CD14-positive monocyte (primary cell): ENCODE measurements around the gene PPIE. TPM values are rescaled to one million over a fixed set of nuclear protein-coding genes. Genes with fewer than 3 reads are reported as not detected.

Source experiments
- DNase-seq, 3 donors: peaks; one replicate each; pipeline ENCODE4 v3.0.0-alpha.2; 2011 to 2022
- H2AFZ ChIP-seq: 2 replicates; pipeline ENCODE4 v1.6.0; 2012; ENCODE audit warnings: mild to moderate bottlenecking, low read depth, low read length, inconsistent platforms; ENCODE audit not compliant: insufficient read depth, poor library complexity, severe bottlenecking
- H3K27ac ChIP-seq, 2 donors: 1 replicate in 1 of 2; 2 replicates in 1 of 2; pipeline ENCODE4 v1.5.1; 2012 to 2013; ENCODE audit warnings: low read length in 2 of 2, control low read depth in 1 of 2, inconsistent platforms in 1 of 2, low read depth in 1 of 2, mild to moderate bottlenecking in 1 of 2
- H3K27me3 ChIP-seq, 2 donors: one replicate each; pipeline versions ENCODE4 v1.6.0 to v1.6.1; 2011 to 2013; ENCODE audit warnings: low read length in 2 of 2; ENCODE audit not compliant: control insufficient read depth in 2 of 2, insufficient read depth in 2 of 2
- H3K36me3 ChIP-seq, 2 donors: replicated peaks in 1 of 2; 1 replicate in 1 of 2; 2 replicates in 1 of 2; pipeline versions ENCODE4 v1.5.1 to v1.6.1; 2012 to 2013; ENCODE audit warnings: low read length in 2 of 2, control low read depth in 1 of 2, inconsistent platforms in 1 of 2, mild to moderate bottlenecking in 1 of 2; ENCODE audit not compliant: insufficient read depth in 2 of 2, control insufficient read depth in 1 of 2
- H3K4me1 ChIP-seq, 2 donors: 1 replicate in 1 of 2; 2 replicates in 1 of 2; pipeline versions ENCODE4 v1.5.1 to v1.6.1; 2012 to 2013; ENCODE audit warnings: low read length in 2 of 2, control low read depth in 1 of 2, inconsistent platforms in 1 of 2, mild to moderate bottlenecking in 1 of 2, moderate library complexity in 1 of 2; ENCODE audit not compliant: insufficient read depth in 2 of 2, control insufficient read depth in 1 of 2
- H3K4me2 ChIP-seq: replicated peaks from 2 replicates; pipeline ENCODE3; 2012; ENCODE audit warnings: low read length, moderate library complexity, mild to moderate bottlenecking; ENCODE audit not compliant: poor library complexity, severe bottlenecking; ENCODE audit errors: extremely low read depth
- H3K4me3 ChIP-seq, 3 experiments: fragments of 200-600 bp in 1 of 3; sonication (generic) in 1 of 3; replicated peaks in 1 of 3; 1 replicate in 2 of 3; 2 replicates in 1 of 3; pipeline ENCODE4 v1.5.1; 2011 to 2013; ENCODE audit warnings: low read length in 3 of 3, mild to moderate bottlenecking in 3 of 3, control low read depth in 2 of 3, low read depth in 2 of 3, inconsistent platforms in 1 of 3, moderate library complexity in 1 of 3
- H3K79me2 ChIP-seq: 2 replicates; pipeline ENCODE4 v1.6.0; 2012; ENCODE audit warnings: mild to moderate bottlenecking, control low read depth, inconsistent platforms, low read length, moderate library complexity; ENCODE audit not compliant: insufficient read depth
- H3K9ac ChIP-seq: 2 replicates; pipeline ENCODE4 v1.6.0; 2017; ENCODE audit warnings: low read length, mild to moderate bottlenecking; ENCODE audit not compliant: insufficient read depth, poor library complexity, severe bottlenecking
- H3K9me3 ChIP-seq, 2 donors: replicated peaks in 1 of 2; 1 replicate in 1 of 2; 2 replicates in 1 of 2; pipeline versions ENCODE4 v1.5.1 to v1.6.1; 2012 to 2013; ENCODE audit warnings: low read length in 2 of 2, control low read depth in 1 of 2; ENCODE audit not compliant: control insufficient read depth in 1 of 2, insufficient read depth in 1 of 2
- H4K20me1 ChIP-seq: 2 replicates; pipeline ENCODE4 v1.6.0; 2012; ENCODE audit warnings: mild to moderate bottlenecking, low read length, control low read depth, moderate library complexity; ENCODE audit not compliant: insufficient read depth
- H3K27ac Mint-ChIP-seq, 7 donors: one replicate each; pipeline ENCODE4 v1.8.0; 2020; ENCODE audit warnings: mild to moderate bottlenecking in 7 of 7, mixed read lengths in 7 of 7, moderate library complexity in 6 of 7, inconsistent platforms in 2 of 7
- H3K27me3 Mint-ChIP-seq, 3 donors: one replicate each; pipeline ENCODE4 v1.8.0; 2021 to 2022; ENCODE audit warnings: low read depth in 3 of 3, mild to moderate bottlenecking in 3 of 3, mixed read lengths in 3 of 3, moderate library complexity in 3 of 3, inconsistent platforms in 1 of 3
- H3K36me3 Mint-ChIP-seq, 2 donors: one replicate each; pipeline ENCODE4 v1.8.0; 2020; ENCODE audit warnings: mixed read lengths in 2 of 2, inconsistent platforms in 1 of 2, mild to moderate bottlenecking in 1 of 2
- H3K4me1 Mint-ChIP-seq: one replicate; pipeline ENCODE4 v1.8.0; 2020; ENCODE audit warnings: mild to moderate bottlenecking, mixed read lengths
- H3K4me3 Mint-ChIP-seq, 2 donors: one replicate each; pipeline ENCODE4 v1.8.0; 2020; ENCODE audit warnings: mild to moderate bottlenecking in 2 of 2, mixed read lengths in 2 of 2, moderate library complexity in 1 of 2
- H3K9me3 Mint-ChIP-seq, 7 donors: one replicate each; pipeline ENCODE4 v1.8.0; 2020 to 2022; ENCODE audit warnings: mixed read lengths in 7 of 7, mild to moderate bottlenecking in 6 of 7, moderate library complexity in 6 of 7, inconsistent platforms in 2 of 7
- WGBS: methylation state at CpG from one replicate; pipeline ENCODE4 v1.1.5; 2013; ENCODE audit warnings: missing lambda C conversion rate; ENCODE audit not compliant: insufficient coverage; 5-methylcytosine and 5-hydroxymethylcytosine counted together
- intact Hi-C, 2 donors: fragments of 100-400 bp; cut with micrococcal nuclease; formaldehyde crosslinking; loops; one replicate each; pipeline versions ENCODE4 v1.15.0 to v1.15.1; 2023
- polyA plus RNA-seq, 3 donors: library from polyadenylated mRNA; depleted of rRNA in 1 of 3; unstranded in 2 of 3; stranded (reverse) in 1 of 3; fragments of 300-500 nt in 2 of 3; fragments of >200 nt in 1 of 3; fragmentation: Illumina TruSeq in 2 of 3; gene quantifications; 1 replicate in 2 of 3; 2 replicates in 1 of 3; pipeline ENCODE4 v1.2.3, GENCODE V29; 2012 to 2021
- TF ChIP-seq, protein P1 (sequence below): fragments of 200-600 bp; IDR thresholded peaks from one replicate; pipeline ENCODE4 v1.8.0; 2022; ENCODE audit warnings: antibody characterized with exemption, mild to moderate bottlenecking

PPIE gene
- polyA plus RNA-seq, 3 donors = 48.8 to 55.9 (median 48.9) TPM

DNA sequence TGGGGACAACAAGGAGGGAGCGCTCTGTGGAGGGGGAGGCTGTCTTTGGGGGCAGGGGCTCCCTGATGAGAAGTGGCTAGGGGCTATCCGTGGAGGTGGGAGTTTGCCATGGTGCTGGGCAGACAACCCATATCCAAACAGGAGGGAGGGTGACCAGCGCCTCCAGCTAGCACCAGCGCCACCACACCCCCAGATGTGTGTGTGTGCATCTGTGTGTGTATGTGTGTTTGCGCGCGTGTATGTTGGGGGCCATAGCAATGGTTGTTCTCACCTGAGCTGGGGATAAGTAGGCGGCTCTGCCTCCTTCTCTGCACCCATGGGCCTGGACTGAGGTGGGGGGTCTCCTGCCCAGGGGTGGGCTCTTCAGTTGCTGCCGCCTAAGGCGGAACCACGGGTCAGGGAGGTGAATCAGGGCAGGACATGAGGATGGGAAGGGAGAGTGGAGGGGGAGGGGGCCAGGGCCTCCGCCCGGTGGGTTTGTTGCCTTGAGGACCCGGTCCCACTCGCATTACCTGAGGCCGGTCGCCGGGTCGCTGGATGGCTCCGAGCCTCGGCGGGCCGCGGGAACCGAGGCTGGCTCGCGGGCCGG, 47.8 kb upstream of the PPIE start:
- peak overlapping the region; percentile 65 for H2AFZ ChIP-seq
- Mint-ChIP-seq H3K9me3 (peaks cover 0 to 24% (median 7%) of the 10 kb centered on the region in 7 donors), H3K36me3 (peaks cover 0 to 1% of the 10 kb centered on the region in 2 donors), H3K27ac (no peak overlapping the region), H3K4me1 (peaks cover 16% of the 10 kb centered on the region), H3K4me3 (peak overlapping the region; percentile 54 to 83), H3K27me3 (peaks cover 72 to 99% (median 84%) of the 10 kb centered on the region in 3 donors)
- no peaks in the 10 kb centered on the region for H4K20me1 ChIP-seq
- H3K4me1 ChIP-seq = peaks cover 17 to 20% of the 10 kb centered on the region in 2 donors
- intact Hi-C loops = no loop called here
- no peak overlapping the region for H3K27ac ChIP-seq
- H3K9ac ChIP-seq = no peak overlapping the region
- H3K4me3 ChIP-seq = peak overlapping the region in 1 of 3 experiments; percentile 73
- H3K36me3 ChIP-seq = no peaks in the 10 kb centered on the region
- H3K27me3 ChIP-seq = peaks cover 49 to 91% of the 10 kb centered on the region in 2 donors
- peaks cover 0 to 27% of the 10 kb centered on the region in 2 donors for H3K9me3 ChIP-seq
- TF ChIP-seq, protein P1, sequence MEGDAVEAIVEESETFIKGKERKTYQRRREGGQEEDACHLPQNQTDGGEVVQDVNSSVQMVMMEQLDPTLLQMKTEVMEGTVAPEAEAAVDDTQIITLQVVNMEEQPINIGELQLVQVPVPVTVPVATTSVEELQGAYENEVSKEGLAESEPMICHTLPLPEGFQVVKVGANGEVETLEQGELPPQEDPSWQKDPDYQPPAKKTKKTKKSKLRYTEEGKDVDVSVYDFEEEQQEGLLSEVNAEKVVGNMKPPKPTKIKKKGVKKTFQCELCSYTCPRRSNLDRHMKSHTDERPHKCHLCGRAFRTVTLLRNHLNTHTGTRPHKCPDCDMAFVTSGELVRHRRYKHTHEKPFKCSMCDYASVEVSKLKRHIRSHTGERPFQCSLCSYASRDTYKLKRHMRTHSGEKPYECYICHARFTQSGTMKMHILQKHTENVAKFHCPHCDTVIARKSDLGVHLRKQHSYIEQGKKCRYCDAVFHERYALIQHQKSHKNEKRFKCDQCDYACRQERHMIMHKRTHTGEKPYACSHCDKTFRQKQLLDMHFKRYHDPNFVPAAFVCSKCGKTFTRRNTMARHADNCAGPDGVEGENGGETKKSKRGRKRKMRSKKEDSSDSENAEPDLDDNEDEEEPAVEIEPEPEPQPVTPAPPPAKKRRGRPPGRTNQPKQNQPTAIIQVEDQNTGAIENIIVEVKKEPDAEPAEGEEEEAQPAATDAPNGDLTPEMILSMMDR = no peak
- DNase-seq = no peak
- WGBS = 12% methylated on average over 25 of the region's 28 CpGs
- H3K4me2 ChIP-seq = peak overlapping the region; percentile 72
- H3K79me2 ChIP-seq = no peaks in the 10 kb centered on the region

DNA sequence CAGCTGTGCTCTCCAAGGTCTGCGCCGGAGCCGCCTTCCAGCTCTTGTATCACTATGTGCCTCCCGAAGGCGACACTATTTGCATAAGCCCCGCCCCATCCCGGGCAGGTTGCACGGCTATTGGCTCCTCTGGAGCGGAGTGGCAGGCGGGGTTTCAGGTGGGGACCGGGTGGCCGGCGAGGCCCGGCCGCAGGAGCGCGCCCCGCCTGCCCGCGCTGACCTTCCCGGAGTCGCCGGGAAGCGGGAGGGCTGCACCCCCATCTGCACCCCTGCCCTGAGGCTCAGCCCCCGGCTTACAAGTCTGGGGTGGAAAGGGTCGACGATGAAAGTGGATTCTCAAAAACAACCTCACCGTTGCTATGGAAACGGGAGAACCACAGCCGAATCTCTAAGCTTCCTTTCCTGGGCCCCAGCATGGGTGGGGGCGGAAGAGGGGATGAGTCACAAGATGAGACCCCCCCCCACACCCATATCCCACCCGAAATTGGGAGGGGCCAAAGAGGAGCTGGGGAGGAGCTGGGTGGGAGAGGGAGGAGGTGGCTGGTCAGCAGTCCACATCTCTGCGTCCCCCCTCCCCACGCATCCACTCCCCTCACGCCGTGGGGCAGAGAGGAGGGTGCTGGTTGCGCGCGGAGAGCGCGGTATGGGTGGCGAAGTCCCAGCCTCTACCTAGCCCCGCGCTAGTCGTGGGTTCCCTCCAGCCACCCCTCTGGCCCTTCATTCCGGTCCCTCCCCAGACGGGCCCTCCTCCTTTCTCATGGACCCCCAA, 47.1 kb upstream of the PPIE start, which contains the start of gene HPCAL4:
Gene HPCAL4, minus strand, starts transcription at position 51 of the 769 bp plus-strand sequence. CDS start 6,830 bp downstream, outside the sequence.
- Histone ChIP-seq H3K27me3 (peaks cover 49 to 88% of the 10 kb centered on the region in 2 donors), H3K27ac (no peak within 1 kb of the TSS), H3K4me2 (peak within 1 kb of the TSS; percentile 72), H3K9me3 (peaks cover 0 to 27% of the 10 kb centered on the region in 2 donors), H2AFZ (peak within 1 kb of the TSS; percentile 65), H3K79me2 (no peaks in the 10 kb centered on the region), H4K20me1 (no peaks in the 10 kb centered on the region), H3K4me1 (peaks cover 17 to 20% of the 10 kb centered on the region in 2 donors), H3K9ac (no peak within 1 kb of the TSS), H3K4me3 (peak within 1 kb of the TSS in 2 of 3 experiments; percentile 12 to 73), H3K36me3 (no peaks in the 10 kb centered on the region)
- 4% methylated on average over 23 of the region's 47 CpGs for WGBS
- Mint-ChIP-seq H3K4me3 (peak within 1 kb of the TSS; percentile 57 to 83), H3K9me3 (peaks cover 0 to 24% (median 7%) of the 10 kb centered on the region in 7 donors), H3K27me3 (peaks cover 71 to 99% (median 84%) of the 10 kb centered on the region in 3 donors), H3K36me3 (peaks cover 0 to 1% of the 10 kb centered on the region in 2 donors), H3K4me1 (peaks cover 16% of the 10 kb centered on the region), H3K27ac (peak within 1 kb of the TSS in 1 of 7 donors; percentile 32)
- intact Hi-C loops = no loop called here
- DNase-seq = peak; percentile 56 to 66 (median 61)
- TF ChIP-seq, protein P1 = no peak
